ENCODE measurements around the gene ARHGAP1.

ARHGAP1 gene

GRCh38 chr11:46700241-46701077, at the start of gene ARHGAP1, which contains the start of gene ZNF408:
ARHGAP1 (minus strand) TSS chr11:46700619; CDS start chr11:46696107, 4,512 bp downstream.
ZNF408 (plus strand) TSS chr11:46701031; CDS start chr11:46701048, 17 bp downstream.
- peak; percentile 99 for DNase-seq (ENCODE audit: low read depth)

DNA sequence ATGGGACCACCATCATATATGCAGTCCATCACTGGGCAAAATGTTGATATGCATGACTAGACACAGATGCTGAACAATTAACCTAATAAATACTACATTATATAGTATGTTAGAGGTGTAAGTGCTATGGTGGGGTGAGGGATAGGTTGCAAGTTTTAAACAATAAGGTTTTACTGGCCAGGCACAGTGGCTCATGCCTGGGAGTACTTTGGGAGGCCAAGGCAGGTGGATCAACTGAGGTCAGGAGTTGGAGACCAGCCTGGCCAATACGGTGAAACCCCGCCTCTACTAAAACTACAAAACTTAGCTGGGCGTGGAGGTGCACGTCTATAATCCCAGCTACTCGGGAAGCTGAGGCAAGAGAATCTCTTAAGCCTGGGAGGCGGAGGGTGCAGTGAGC, 46.7 kb upstream of the ARHGAP1 start:
- no peak for DNase-seq (ENCODE audit: low read depth)

DNA sequence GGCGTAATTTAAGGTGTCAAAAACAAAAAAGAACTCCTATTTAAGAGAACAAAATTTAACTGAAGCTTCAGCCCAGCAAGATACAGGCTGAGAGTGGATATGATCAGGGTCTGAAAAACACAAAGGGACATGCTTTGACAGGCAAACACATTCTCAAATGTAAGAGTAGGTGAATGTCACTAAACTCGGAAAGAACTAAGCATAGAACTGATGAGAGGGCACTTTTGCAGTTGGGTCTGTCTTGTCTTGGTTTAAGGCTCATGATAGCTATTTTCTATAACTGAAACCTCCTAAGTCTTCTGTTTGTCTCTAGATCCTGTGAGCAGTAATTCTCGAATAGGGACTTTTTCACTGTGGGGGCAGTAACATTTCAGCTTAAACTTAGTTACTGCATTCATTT, 45.6 kb upstream of the ARHGAP1 start:
- no peak for DNase-seq (ENCODE audit: low read depth)

GRCh38 chr11:46745328-46745727, 44.9 kb upstream of the ARHGAP1 start:
- DNase-seq (ENCODE audit: low read depth): no peak

GRCh38 chr11:46743693-46744339, 43.4 kb upstream of the ARHGAP1 start:
- DNase-seq (ENCODE audit: low read depth): no peak

DNA sequence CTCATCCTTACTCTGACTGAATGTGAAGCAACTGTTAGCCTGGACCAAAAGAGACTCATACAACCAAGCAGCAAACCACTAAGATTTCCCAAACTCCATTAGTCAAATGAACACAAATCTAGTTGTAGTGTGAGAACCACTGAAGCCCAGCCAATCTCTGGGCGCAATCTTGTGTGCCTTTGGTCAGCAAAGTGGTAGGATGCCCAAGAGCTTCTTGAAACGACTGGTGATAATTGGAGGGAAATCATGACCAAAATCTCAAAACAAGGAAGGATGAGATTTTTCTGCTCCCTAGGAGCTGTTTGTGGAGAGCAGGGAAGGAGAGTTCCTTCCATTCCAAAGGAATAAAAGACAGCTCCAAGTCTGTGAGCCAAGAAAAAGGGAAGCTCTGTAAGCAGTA, 42.6 kb upstream of the ARHGAP1 start:
- DNase-seq (ENCODE audit: low read depth): no peak

GRCh38 chr11:46741600-46742484, 41.4 kb upstream of the ARHGAP1 start:
- DNase-seq (ENCODE audit: low read depth): no peak

DNA sequence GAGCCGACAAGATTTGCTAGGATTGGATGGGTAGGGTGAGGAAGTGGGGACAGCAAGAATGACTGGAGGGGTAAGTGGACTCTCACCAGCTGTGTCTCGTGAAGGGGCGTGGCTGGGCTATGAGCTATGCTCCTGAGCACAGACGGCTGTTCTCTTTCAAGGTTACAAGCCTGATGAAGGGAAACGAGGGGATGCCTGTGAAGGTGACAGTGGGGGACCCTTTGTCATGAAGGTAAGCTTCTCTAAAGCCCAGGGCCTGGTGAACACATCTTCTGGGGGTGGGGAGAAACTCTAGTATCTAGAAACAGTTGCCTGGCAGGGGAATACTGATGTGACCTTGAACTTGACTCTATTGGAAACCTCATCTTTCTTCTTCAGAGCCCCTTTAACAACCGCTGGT, 38.5 kb upstream of the ARHGAP1 start:
- DNase-seq (ENCODE audit: low read depth): no peak

- DNase-seq (ENCODE audit: low read depth): no peak
Observed at GRCh38 chr11:46737699-46738098, 37.3 kb upstream of the ARHGAP1 start.

DNA sequence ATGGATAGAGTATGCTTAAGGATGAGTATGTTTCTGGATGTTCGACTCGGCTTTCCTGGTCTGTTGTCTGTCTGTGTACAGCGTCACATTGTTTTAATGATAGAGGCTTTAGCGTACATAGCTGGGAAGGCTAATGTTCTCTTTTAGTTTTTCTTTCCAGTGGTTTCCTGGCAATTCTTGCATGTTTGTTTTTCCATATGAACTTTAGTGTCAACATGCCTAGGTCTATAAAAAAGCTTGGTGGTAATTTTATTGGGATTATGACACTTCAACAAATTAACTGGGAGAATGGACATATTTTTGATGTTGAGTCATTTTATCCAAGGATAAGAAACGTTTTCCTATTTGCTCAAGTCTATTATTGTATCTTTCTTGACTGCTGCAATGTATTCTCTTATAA, 36.2 kb upstream of the ARHGAP1 start:
- DNase-seq (ENCODE audit: low read depth): no peak

GRCh38 chr11:46736146-46736545, 35.7 kb upstream of the ARHGAP1 start:
- DNase-seq (ENCODE audit: low read depth): no peak

DNA sequence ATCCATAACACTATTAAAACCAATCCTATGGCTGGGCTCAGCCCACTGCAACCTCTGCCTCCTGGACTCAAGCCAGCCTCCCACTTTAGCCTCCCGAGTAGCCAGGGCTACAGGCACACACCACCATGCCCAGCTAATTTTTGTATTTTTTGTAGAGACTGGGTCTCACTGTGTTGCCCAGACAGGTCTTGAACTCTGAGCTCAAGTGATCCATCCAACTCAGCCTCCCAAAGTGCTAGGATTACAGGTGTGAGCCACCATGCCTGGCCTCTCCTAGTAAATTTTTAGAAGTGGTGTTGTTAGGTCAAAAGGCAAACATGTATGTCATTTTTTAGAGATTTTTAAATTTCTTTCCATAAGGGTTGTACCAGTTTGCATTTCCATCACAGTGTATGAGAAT, 32.8 kb upstream of the ARHGAP1 start:
- no peak for DNase-seq (ENCODE audit: low read depth)

- no peak for DNase-seq (ENCODE audit: low read depth)
Observed at GRCh38 chr11:46731545-46731944, 31.1 kb upstream of the ARHGAP1 start.

- no peak for DNase-seq (ENCODE audit: low read depth)
Observed at GRCh38 chr11:46729110-46730027, 28.9 kb upstream of the ARHGAP1 start.

DNA sequence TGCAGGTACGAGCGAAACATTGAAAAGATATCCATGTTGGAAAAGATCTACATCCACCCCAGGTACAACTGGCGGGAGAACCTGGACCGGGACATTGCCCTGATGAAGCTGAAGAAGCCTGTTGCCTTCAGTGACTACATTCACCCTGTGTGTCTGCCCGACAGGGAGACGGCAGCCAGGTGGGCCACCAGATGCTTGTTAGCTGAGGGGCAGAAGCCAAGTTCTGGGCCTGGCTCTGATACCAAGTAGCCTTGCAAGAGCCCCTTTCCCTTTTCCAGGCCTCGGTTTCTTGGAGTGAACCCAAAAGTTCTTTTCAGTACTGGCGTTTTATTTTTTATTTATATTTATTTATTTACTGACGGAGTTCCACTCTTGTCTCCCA, 28.2 kb upstream of the ARHGAP1 start:
- no peak for DNase-seq (ENCODE audit: low read depth)

DNA sequence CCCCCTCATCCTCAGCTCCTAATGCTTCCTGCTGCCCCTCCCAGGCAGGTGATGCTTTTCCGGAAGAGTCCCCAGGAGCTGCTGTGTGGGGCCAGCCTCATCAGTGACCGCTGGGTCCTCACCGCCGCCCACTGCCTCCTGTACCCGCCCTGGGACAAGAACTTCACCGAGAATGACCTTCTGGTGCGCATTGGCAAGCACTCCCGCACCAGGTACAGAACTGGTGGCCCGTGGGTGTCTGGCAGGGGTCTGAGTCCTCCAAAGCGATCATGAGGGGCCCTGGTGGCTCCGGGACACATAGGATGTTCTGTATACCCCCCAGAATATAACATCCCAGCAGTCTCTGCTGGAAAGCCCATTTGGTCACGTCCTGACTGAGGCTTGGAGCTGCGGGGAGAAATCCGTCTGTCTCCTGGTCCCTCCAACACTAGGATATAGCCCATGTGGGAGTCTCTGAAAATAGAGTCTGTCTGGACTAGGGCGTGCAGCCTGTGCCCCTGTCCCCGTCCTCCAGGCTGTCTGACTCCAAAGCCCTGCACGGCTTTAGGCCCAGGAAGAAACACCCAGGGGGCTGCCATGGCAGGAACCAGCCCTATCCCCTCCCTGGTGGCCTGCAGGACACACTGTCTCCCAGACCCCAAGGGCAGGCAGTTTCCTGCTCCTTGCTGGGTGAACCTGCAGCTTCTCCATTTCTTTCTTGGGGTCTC, 27.7 kb upstream of the ARHGAP1 start:
- DNase-seq (ENCODE audit: low read depth): no peak

DNA sequence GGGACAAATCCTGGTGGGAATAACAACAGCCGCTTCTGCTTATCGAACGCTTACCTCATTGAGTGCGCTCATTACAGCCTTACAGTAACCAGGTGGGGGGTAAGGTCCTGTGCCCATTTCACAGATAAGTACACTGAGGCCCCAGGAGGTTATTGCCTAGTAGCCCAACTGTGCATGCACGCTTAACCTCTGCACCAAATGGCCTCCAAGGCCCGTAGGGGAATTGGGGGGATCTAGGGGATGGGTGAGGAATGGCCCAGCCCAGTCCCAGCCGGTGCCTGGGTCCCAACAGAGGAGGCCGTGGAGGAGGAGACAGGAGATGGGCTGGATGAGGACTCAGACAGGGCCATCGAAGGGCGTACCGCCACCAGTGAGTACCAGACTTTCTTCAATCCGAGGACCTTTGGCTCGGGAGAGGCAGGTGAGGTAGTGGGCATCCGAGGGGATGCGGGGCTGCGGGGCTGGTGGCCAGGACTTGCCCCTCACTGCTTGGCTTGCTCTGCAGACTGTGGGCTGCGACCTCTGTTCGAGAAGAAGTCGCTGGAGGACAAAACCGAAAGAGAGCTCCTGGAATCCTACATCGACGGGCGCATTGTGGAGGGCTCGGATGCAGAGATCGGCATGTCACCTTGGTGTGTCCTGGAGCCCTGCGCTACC, 25.9 kb upstream of the ARHGAP1 start:
- no peak for DNase-seq (ENCODE audit: low read depth)

DNA sequence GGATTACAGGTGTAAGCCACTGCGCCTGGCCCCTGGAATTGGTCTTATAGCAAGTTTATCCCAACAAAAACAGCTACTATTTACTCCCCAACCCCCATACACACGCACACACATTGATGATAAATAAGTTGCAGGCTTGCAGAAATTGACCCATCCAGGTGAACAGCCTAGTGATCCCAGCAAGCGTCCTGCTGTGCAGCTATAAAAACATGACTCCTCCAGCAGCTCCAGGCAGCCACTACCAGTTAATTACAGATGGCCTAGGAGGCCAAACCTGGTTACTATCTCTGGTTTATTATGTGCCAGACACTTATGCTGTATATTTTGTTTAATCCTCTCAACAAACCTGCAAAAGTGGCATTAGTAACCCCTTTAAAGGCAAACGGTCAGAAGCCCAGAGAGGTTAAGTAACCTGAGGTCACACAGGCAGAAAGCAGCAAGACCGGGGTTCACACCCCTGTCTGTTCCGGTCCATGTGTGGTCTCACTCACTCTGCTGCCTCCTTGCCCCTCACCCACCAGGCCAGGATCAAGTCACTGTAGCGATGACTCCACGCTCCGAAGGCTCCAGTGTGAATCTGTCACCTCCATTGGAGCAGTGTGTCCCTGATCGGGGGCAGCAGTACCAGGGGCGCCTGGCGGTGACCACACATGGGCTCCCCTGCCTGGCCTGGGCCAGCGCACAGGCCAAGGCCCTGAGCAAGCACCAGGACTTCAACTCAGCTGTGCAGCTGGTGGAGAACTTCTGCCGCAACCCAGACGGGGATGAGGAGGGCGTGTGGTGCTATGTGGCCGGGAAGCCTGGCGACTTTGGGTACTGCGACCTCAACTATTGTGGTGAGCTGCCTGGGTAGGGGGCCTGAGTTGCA, 25.2 kb upstream of the ARHGAP1 start:
- DNase-seq (ENCODE audit: low read depth): no peak

DNA sequence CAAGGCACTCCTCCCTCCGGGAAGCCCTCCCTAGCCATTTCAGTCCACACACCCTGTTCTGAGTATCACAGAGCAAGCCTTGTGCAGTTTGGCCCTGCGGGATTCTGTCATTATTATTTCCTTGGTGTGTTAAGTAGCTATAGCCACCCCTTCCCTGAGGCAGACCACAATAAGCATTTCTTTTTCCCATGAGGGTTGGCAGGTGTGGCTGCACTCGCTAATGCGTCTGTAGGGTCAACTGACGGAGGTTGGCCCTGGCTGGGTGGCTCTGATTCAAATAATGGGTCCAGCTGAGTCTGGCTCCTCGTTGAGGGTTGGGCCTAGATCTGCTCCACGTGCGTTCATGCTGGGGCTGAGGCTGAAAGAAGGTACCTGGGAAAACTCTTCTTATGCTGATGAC, 23.7 kb upstream of the ARHGAP1 start:
- DNase-seq (ENCODE audit: low read depth): no peak

Data from activated gamma-delta T cell treated with anti-CD3 and anti-CD28 coated beads, Interleukin-2, amount 50 U/mL, for 16 hours (primary cell).